A673 (cell line): ENCODE measurements around the gene TRIL.

Experiments
- EZH2 ChIP-seq: fragments of 200-600 bp; sonication (generic); IDR thresholded peaks from 2 replicates; pipeline ENCODE4 v1.6.1; 2017; ENCODE audit warnings: borderline replicate concordance, low read depth, mild to moderate bottlenecking, mixed read lengths, antibody characterized with exemption, low read length; ENCODE audit not compliant: poor library complexity, severe bottlenecking
- TF ChIP-seq, protein P1 (sequence below): fragments of 300-800, 200-600 bp; sonication (generic); conservative IDR thresholded peaks from 2 replicates; pipeline ENCODE4 v1.5.1; 2017; ENCODE audit warnings: low read depth, mild to moderate bottlenecking, antibody characterized with exemption, low read length, moderate library complexity, mixed read lengths

DNA sequence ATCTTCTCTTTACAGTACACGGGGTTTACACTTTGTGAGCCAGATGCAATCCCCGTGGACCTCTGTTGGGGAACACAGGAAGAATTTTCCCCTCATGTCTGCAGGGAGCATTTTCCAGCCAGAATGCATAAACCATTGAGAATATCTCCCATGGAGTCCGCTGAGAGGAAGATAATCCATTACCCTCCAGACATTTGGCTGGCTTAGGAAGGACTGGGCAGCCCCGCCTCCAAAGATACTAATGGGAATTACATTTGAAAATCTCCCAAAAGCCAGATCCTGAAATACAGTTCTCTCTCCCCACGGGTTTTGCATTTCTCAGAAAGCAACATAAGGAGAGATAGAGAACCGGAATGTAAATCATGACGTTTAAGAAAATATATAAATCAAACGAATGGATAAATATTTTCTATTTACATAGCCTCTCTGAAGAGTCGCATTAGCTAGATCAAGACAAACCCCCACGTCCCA is 53.5 kb downstream of the TRIL start:
- TF ChIP-seq, protein P1, sequence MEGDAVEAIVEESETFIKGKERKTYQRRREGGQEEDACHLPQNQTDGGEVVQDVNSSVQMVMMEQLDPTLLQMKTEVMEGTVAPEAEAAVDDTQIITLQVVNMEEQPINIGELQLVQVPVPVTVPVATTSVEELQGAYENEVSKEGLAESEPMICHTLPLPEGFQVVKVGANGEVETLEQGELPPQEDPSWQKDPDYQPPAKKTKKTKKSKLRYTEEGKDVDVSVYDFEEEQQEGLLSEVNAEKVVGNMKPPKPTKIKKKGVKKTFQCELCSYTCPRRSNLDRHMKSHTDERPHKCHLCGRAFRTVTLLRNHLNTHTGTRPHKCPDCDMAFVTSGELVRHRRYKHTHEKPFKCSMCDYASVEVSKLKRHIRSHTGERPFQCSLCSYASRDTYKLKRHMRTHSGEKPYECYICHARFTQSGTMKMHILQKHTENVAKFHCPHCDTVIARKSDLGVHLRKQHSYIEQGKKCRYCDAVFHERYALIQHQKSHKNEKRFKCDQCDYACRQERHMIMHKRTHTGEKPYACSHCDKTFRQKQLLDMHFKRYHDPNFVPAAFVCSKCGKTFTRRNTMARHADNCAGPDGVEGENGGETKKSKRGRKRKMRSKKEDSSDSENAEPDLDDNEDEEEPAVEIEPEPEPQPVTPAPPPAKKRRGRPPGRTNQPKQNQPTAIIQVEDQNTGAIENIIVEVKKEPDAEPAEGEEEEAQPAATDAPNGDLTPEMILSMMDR: no peak
- TF ChIP-seq EZH2: no peak
